Testis (tissue), 2 donors: ENCODE data around the gene CRHR1.
"Not testable (repeated sequence)": the region's sequence is repeated elsewhere in the genome, so short reads cannot be mapped to it uniquely, and the experiment has no call there.

Source experiments
- CTCF ChIP-seq, 3 experiments: fragments of 450-650 bp in 2 of 3; fragments of 200-600 bp in 1 of 3; sonication (generic) in 1 of 3; IDR thresholded peaks; one replicate each; pipeline ENCODE4 v1.5.1; 2016 to 2019; ENCODE audit warnings: antibody characterized with exemption in 3 of 3, mild to moderate bottlenecking in 2 of 3, moderate library complexity in 1 of 3
- POLR2A ChIP-seq: fragments of 450-650 bp; IDR thresholded peaks from one replicate; pipeline ENCODE4 v1.6.1; 2017; ENCODE audit warnings: antibody characterized with exemption, mild to moderate bottlenecking, moderate library complexity

DNA sequence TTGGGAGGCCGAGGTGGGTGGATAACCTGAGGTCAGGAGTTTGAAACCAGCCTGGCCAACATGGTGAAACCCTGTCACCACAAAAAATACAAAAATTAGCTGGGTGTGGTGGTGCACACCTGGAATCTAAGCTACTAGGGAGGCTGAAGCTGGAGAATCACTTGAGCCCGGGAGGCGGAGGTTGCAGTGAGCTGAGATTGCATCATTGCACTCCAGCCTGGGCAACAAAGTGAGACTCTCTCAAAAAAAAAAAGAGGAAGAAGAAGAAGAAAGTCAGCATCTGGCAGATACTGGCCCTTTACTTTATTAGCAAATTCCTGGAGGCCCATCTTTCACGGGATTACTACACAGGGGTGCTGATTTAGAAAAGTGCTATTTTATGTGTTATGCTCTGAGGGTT, 39.3 kb upstream of the CRHR1 start:
- TF ChIP-seq CTCF (IDR thresholded peaks at IDR 0.05); POLR2A: not testable (repeated sequence)
